ENCODE measurements around the gene ETV1.

GRCh38 chr7:13921062-13921461 lies 68.4 kb downstream of the ETV1 start:
- no peak for TF ChIP-seq CTCF (IDR thresholded peaks at IDR 0.05)
- no peak for TF ChIP-seq POLR2AphosphoS5 (IDR thresholded peaks at IDR 0.05)
- no peak for TF ChIP-seq POLR2A (IDR thresholded peaks at IDR 0.05)
- TF ChIP-seq EP300 (IDR thresholded peaks at IDR 0.05; ENCODE audit: low read depth), result no peak
